K562 (cell line): Measurements from ENCODE around the gene PGM2L1. TPM values are rescaled to one million over a fixed set of nuclear protein-coding genes. Genes with fewer than 3 reads are reported as not detected.

Experiments
- ARID2 ChIP-seq: fragments of 450-650 bp; IDR thresholded peaks from 2 replicates; pipeline ENCODE4 v1.6.1; 2017; ENCODE audit warnings: antibody characterized with exemption, mild to moderate bottlenecking
- ATF7 ChIP-seq: fragments of 450-650 bp; IDR thresholded peaks from 2 replicates; pipeline ENCODE4 v1.7.1; 2014; ENCODE audit warnings: mild to moderate bottlenecking, moderate library complexity
- CCAR2 ChIP-seq: fragments of 200-400 bp; formaldehyde crosslinking; IDR thresholded peaks from 2 replicates; pipeline ENCODE4 v1.6.1; 2017; ENCODE audit warnings: mild to moderate bottlenecking, low read depth, low read length
- CHD4 ChIP-seq: fragments of 200-600 bp; sonication (generic); IDR thresholded peaks from 3 replicates; pipeline ENCODE4 v1.6.1; 2012; ENCODE audit warnings: low read depth, mild to moderate bottlenecking, mixed read lengths, low read length, inconsistent platforms; ENCODE audit not compliant: insufficient read depth, insufficient replicate concordance, poor library complexity, severe bottlenecking
- DACH1 ChIP-seq: fragments of 450-650 bp; IDR thresholded peaks from 2 replicates; pipeline ENCODE4 v1.6.1; 2018; ENCODE audit not compliant: partially characterized antibody
- ELF2 ChIP-seq: fragments of 250-450 bp; sonication (Bioruptor Pico); IDR thresholded peaks from 2 replicates; pipeline ENCODE4 v1.5.0; 2021; ENCODE audit warnings: mild to moderate bottlenecking
- FOXA3 ChIP-seq, 2 experiments: fragments of 450-650 bp in 1 of 2; sonication (generic) in 1 of 2; formaldehyde crosslinking; IDR thresholded peaks in 1 of 2; conservative IDR thresholded peaks in 1 of 2; 2 replicates each; pipeline versions ENCODE4 v1.4.0 to v1.8.0; 2020 to 2022; ENCODE audit warnings: mild to moderate bottlenecking in 2 of 2, missing genetic modification reagents in 1 of 2
- FOXM1 ChIP-seq, 2 experiments: fragments of 450-650 bp in 1 of 2; sonication (generic) in 1 of 2; formaldehyde crosslinking in 1 of 2; IDR thresholded peaks; 2 replicates each; pipeline versions ENCODE4 v1.6.1 to v1.9.0; 2017 to 2022; ENCODE audit warnings: low read depth in 2 of 2, mild to moderate bottlenecking in 2 of 2, missing genetic modification reagents in 1 of 2, moderate library complexity in 1 of 2
- HDAC2 ChIP-seq: fragments of 450-650 bp; IDR thresholded peaks from 2 replicates; pipeline ENCODE4 v1.6.1; 2016; ENCODE audit warnings: mild to moderate bottlenecking
- HMGN3 ChIP-seq: IDR thresholded peaks from 2 replicates; pipeline ENCODE4 v1.6.1; 2011; ENCODE audit warnings: borderline replicate concordance, low read depth, mild to moderate bottlenecking, mixed read lengths, low read length; ENCODE audit not compliant: insufficient read length; ENCODE audit errors: extremely low read depth
- KLF6 ChIP-seq: fragments of 250-450 bp; sonication (Bioruptor Pico); IDR thresholded peaks from 2 replicates; pipeline ENCODE4 v1.4.0; 2020; ENCODE audit warnings: mild to moderate bottlenecking, moderate library complexity, borderline replicate concordance
- MEF2A ChIP-seq: IDR thresholded peaks from 2 replicates; pipeline ENCODE4 v1.6.1; 2011; ENCODE audit warnings: low read depth, mild to moderate bottlenecking, low read length, moderate library complexity; ENCODE audit not compliant: control insufficient read depth
- MYBL2 ChIP-seq, 2 experiments: fragments of 450-650 bp in 1 of 2; sonication (generic) in 1 of 2; formaldehyde crosslinking in 1 of 2; IDR thresholded peaks; 2 replicates each; pipeline versions ENCODE4 v1.6.1 to v1.8.1; 2017 to 2022; ENCODE audit warnings: borderline replicate concordance in 1 of 2, inconsistent platforms in 1 of 2, low read depth in 1 of 2, mild to moderate bottlenecking in 1 of 2, missing genetic modification reagents in 1 of 2, moderate library complexity in 1 of 2
- POLR3A ChIP-seq: IDR thresholded peaks from 2 replicates; pipeline ENCODE4 v1.6.1; 2011; ENCODE audit warnings: borderline replicate concordance, mild to moderate bottlenecking, moderate library complexity; ENCODE audit not compliant: insufficient read length, insufficient read depth; ENCODE audit errors: extremely low read depth
- RFX7 ChIP-seq: fragments of 250-450 bp; sonication (Bioruptor Pico); IDR thresholded peaks from 2 replicates; pipeline ENCODE4 v1.5.1; 2021; ENCODE audit warnings: mild to moderate bottlenecking
- SMAD2 ChIP-seq: fragments of 150-350 bp; IDR thresholded peaks from 2 replicates; pipeline ENCODE4 v1.6.1; 2014; ENCODE audit warnings: low read depth, mild to moderate bottlenecking, low read length
- TCF7 ChIP-seq: sonication (generic); IDR thresholded peaks from 2 replicates; pipeline ENCODE4 v1.6.1; 2016; ENCODE audit warnings: antibody characterized with exemption, borderline replicate concordance
- XRCC3 ChIP-seq: fragments of 450-650 bp; IDR thresholded peaks from 2 replicates; pipeline ENCODE4 v1.6.1; 2017; ENCODE audit warnings: mild to moderate bottlenecking, moderate library complexity
- ZHX1 ChIP-seq: fragments of 150-350 bp; conservative IDR thresholded peaks from 2 replicates; pipeline ENCODE4 v1.6.1; 2014; ENCODE audit warnings: low read length
- ZNF133 ChIP-seq: fragments of 250-450 bp; sonication (Bioruptor Pico); IDR thresholded peaks from 2 replicates; pipeline ENCODE4 v1.4.0; 2020; ENCODE audit warnings: mild to moderate bottlenecking
- ZNF197 ChIP-seq: fragments of 200-800 bp; sonication (Bioruptor generic); IDR thresholded peaks from 2 replicates; pipeline ENCODE4 v1.6.1; 2016; ENCODE audit warnings: low read depth, missing genetic modification characterization, missing compliant biosample characterization
- ZNF263 ChIP-seq: sonication (generic); formaldehyde crosslinking; IDR thresholded peaks from 2 replicates; pipeline ENCODE4 v1.8.0; 2022; ENCODE audit warnings: mild to moderate bottlenecking, missing genetic modification reagents, borderline replicate concordance
- polyA plus RNA-seq, 8 experiments: library from polyadenylated mRNA; depleted of rRNA in 4 of 8; stranded (reverse) in 5 of 8; unstranded in 3 of 8; fragments of >200 nt; fragmentation: Nextera tagmentation in 2 of 8; fragmentation: Illumina TruSeq in 1 of 8; extraction: Ambion mirVana in 2 of 8; extraction: Trizol in 1 of 8; gene quantifications; 2 replicates each; pipeline versions ENCODE4 v1.2.1 to v1.2.3, GENCODE V29; 2011 to 2014; ENCODE audit warnings: inconsistent platforms in 1 of 8, missing spikeins in 1 of 8
- total RNA-seq, 7 experiments: library from RNA; depleted of rRNA in 6 of 7; stranded (reverse); fragments of >200 nt in 6 of 7; fragmentation: Illumina TruSeq in 2 of 7; extraction: Trizol in 2 of 7; gene quantifications; 2 replicates each; pipeline versions ENCODE4 v1.2.1 to v1.2.3, GENCODE V29; 2011 to 2021; ENCODE audit warnings: low replicate concordance in 1 of 7
- TF ChIP-seq, protein P1 (sequence below), 2 experiments: fragments of 450-650 bp in 1 of 2; sonication (generic) in 1 of 2; formaldehyde crosslinking in 1 of 2; IDR thresholded peaks in 1 of 2; conservative IDR thresholded peaks in 1 of 2; 2 replicates each; pipeline versions ENCODE4 v1.6.1 to v1.8.1; 2016 to 2023; ENCODE audit warnings: mild to moderate bottlenecking in 2 of 2, moderate library complexity in 2 of 2, inconsistent platforms in 1 of 2, missing genetic modification reagents in 1 of 2

Gene PGM2L1
- total and polyA plus RNA-seq, 9 of the 15 experiments (the other 6 are each of a cell fraction or from before 2014, with no cell fraction given), result 0.32 to 0.95 (median 0.63) TPM

DNA sequence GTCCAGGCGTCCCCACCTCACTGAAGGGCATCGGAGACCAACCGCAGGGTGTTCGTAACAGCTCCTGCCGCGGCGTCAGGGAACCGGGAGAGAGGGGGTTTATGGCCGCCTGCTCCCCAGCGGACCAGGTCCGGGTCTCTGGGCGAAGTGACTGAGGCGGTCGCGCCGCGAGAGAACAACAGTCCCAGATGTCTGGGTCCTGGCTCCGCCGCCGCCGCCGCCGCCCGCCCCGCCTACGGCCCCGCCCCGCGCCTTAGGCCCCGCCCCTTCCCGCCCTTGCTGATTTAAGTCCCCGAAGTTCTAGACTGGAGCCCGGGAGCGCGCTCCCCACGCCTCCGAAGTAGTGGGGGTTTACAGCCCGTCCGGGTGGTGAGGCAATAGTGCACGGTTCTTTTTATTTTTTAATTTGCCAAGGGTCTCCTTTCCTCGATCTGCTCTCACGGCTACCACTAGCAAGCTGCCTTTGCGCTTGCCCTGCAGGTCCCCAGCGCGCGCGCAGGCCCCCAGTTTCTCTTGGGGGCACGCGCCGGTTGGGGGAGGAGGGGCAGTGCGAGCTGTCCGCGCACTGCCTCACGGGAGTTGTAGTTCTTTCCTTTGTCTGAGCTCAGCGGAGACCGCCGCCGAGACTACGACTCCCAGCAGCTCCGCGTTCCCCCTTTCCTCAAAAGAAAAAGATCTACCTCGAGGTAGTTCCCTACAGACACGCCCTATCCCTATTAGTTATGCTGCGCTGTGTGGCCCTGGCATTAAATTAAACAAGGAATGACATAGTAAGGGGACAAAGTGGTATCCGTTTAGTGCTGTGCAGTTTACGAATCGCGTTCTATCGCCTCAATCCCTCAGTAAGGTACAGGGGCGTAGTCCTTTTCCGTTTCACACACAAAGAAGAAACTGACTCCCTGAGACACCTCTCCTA is at the start of gene PGM2L1 (continued):
- no peak for TF ChIP-seq CHD4
- peak; percentile 84 for TF ChIP-seq ATF7
- TF ChIP-seq ZNF133, result no peak
- TF ChIP-seq TCF7, result no peak
- no peak for TF ChIP-seq CCAR2
- no peak for TF ChIP-seq FOXA3 (CRISPR knock-in tag; conservative IDR thresholded peaks at IDR 0.05 in 1 of 2, IDR thresholded peaks at IDR 0.05 in 1 of 2)
- TF ChIP-seq HDAC2, result peak; percentile 47; the same call in 1 of the 2 replicates
- no peak for TF ChIP-seq POLR3A
- no peak for TF ChIP-seq XRCC3
- peak; percentile 65; the same call in 1 of the 2 replicates for TF ChIP-seq FOXM1 (IDR thresholded peaks at IDR 0.05; ENCODE audit: low read depth)
- TF ChIP-seq FOXM1 (CRISPR knock-in tag; IDR thresholded peaks at IDR 0.05; ENCODE audit: low read depth), result no peak
- TF ChIP-seq DACH1, result no peak
- peak; percentile 88; the same call in 1 of the 2 replicates for TF ChIP-seq ZNF197
- TF ChIP-seq HMGN3, result peak; percentile 65
- no peak for TF ChIP-seq MEF2A
- no peak for TF ChIP-seq ARID2
- TF ChIP-seq, protein P1, sequence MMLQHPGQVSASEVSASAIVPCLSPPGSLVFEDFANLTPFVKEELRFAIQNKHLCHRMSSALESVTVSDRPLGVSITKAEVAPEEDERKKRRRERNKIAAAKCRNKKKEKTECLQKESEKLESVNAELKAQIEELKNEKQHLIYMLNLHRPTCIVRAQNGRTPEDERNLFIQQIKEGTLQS (IDR thresholded peaks at IDR 0.05), result peak; percentile 89
- TF ChIP-seq, protein P1 (CRISPR knock-in tag; conservative IDR thresholded peaks at IDR 0.05), result no peak
- TF ChIP-seq ZHX1, result no peak
- TF ChIP-seq KLF6 (CRISPR knock-in tag), result peak; percentile 36; the same call in 1 of the 2 replicates
- TF ChIP-seq SMAD2, result no peak
- TF ChIP-seq ZNF263, result no peak
- no peak for TF ChIP-seq RFX7
- no peak for TF ChIP-seq ELF2
- no peak for TF ChIP-seq MYBL2 (IDR thresholded peaks at IDR 0.05; ENCODE audit: low read depth)
- no peak for TF ChIP-seq MYBL2 (CRISPR knock-in tag; IDR thresholded peaks at IDR 0.05; ENCODE audit: borderline replicate concordance)
